ENCODE results near the gene ACOT9.

- TF ChIP-seq, protein P1, sequence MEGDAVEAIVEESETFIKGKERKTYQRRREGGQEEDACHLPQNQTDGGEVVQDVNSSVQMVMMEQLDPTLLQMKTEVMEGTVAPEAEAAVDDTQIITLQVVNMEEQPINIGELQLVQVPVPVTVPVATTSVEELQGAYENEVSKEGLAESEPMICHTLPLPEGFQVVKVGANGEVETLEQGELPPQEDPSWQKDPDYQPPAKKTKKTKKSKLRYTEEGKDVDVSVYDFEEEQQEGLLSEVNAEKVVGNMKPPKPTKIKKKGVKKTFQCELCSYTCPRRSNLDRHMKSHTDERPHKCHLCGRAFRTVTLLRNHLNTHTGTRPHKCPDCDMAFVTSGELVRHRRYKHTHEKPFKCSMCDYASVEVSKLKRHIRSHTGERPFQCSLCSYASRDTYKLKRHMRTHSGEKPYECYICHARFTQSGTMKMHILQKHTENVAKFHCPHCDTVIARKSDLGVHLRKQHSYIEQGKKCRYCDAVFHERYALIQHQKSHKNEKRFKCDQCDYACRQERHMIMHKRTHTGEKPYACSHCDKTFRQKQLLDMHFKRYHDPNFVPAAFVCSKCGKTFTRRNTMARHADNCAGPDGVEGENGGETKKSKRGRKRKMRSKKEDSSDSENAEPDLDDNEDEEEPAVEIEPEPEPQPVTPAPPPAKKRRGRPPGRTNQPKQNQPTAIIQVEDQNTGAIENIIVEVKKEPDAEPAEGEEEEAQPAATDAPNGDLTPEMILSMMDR (IDR thresholded peaks at IDR 0.05; ENCODE audit: poor library complexity): no peak
- TF ChIP-seq EZH2phosphoT487 (IDR thresholded peaks at IDR 0.05; ENCODE audit: low read depth, severe bottlenecking, unreplicated experiment) (no peak), EZH2 (IDR thresholded peaks at IDR 0.05; ENCODE audit: borderline replicate concordance) (no peak)
Observed at GRCh38 chrX:23720117-23720677, 22.9 kb downstream of the ACOT9 start.
